ENCODE measurements around the gene SYAP1. TPM values are rescaled to one million over a fixed set of nuclear protein-coding genes. Genes with fewer than 3 reads are reported as not detected.

The SYAP1 gene
- total and polyA plus RNA-seq, 2 of the 8 experiments (the other 6 are each of a cell fraction or from before 2014, with no cell fraction given): 2.9 to 20.3 TPM

DNA sequence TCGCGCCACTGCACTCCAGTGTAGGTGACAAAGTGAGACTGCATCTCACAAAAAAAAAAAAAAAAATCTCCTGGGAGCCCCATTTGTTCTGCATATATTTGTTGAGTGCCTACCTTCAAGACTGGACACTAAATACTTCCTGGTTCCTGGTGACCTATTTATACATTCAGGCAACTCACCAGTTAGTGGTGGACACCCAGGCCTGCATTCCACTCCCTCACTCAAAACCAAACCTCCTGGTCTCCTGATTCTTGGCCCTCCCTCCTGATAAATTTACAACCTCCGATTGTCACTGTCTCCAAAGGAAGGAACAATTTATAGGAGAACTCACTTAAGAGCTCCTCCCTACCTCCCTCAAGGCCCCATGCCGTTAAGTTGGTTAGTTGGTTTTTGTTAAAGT, 3.1 kb downstream of the SYAP1 start:
- Histone ChIP-seq H3K36me3 (ENCODE audit: control insufficient read depth in 2 of 4, insufficient read depth in 4 of 4, low read length in 3 of 4) (no peaks in the 10 kb centered on the region), H3K14ac (ENCODE audit: insufficient read length) (no peak overlapping the region), H2BK20ac (ENCODE audit: low read length) (no peak overlapping the region), H3K27ac (ENCODE audit: low read depth, low read length) (no peak overlapping the region), H3K9ac (replicated peaks in 1 of 4; ENCODE audit: extremely low read depth in 1 of 4, low read depth in 3 of 4, low read length in 3 of 4) (no peak overlapping the region), H3K4me2 (ENCODE audit: insufficient read depth in 1 of 2, low read depth in 2 of 2, low read length in 2 of 2) (no peak overlapping the region), H3K27me3 (replicated peaks in 1 of 4; ENCODE audit: control insufficient read depth in 3 of 4, extremely low read depth in 1 of 4, insufficient read depth in 3 of 4, low read length in 3 of 4) (no peaks in the 10 kb centered on the region), H4K8ac (ENCODE audit: extremely low read depth, insufficient read depth, low read length) (no peak overlapping the region), H2AK5ac (ENCODE audit: low read depth, low read length) (no peak overlapping the region), H4K20me1 (replicated peaks in 1 of 2; ENCODE audit: control insufficient read depth in 1 of 2, insufficient read depth in 2 of 2, low read length in 2 of 2) (peaks cover 2 to 3% of the 10 kb centered on the region in 2 experiments), H2BK5ac (ENCODE audit: low read depth, low read length) (no peak overlapping the region), H2BK15ac (ENCODE audit: low read length) (no peak overlapping the region), H3K23me2 (ENCODE audit: low read depth, low read length) (peaks cover 5% of the 10 kb centered on the region; the same call in 1 of the 2 replicates), H4K5ac (ENCODE audit: insufficient read length, low read depth, low read length) (no peak overlapping the region), H3K79me1 (ENCODE audit: low read depth, low read length) (peaks cover 3% of the 10 kb centered on the region; the same call in 1 of the 2 replicates), H3K4ac (replicated peaks; ENCODE audit: insufficient read length, low read depth, low read length) (no peak overlapping the region), H2BK120ac (replicated peaks; ENCODE audit: low read depth, low read length) (no peak overlapping the region), H3K79me2 (ENCODE audit: control insufficient read depth in 1 of 2, insufficient read depth in 2 of 2, low read length in 2 of 2) (peaks cover 6 to 66% of the 10 kb centered on the region in 2 experiments; a peak in 3 of 4 replicates), H3K4me3 (ENCODE audit: extremely low read depth in 1 of 4, insufficient read depth in 2 of 4, low read depth in 3 of 4, low read length in 4 of 4) (no peak overlapping the region), H2AFZ (ENCODE audit: low read length) (no peak overlapping the region), H3K56ac (replicated peaks; ENCODE audit: insufficient read length, low read depth, low read length) (no peak overlapping the region), H3K4me1 (replicated peaks in 1 of 4; ENCODE audit: control insufficient read depth in 3 of 4, insufficient read depth in 4 of 4, low read length in 3 of 4) (no peaks in the 10 kb centered on the region), H4K91ac (replicated peaks; ENCODE audit: insufficient read length, low read length) (no peak overlapping the region), H3K23ac (ENCODE audit: insufficient read length) (no peak overlapping the region), H3K9me3 (ENCODE audit: insufficient read depth in 2 of 2, low read depth in 1 of 2, low read length in 1 of 2) (no peaks in the 10 kb centered on the region), H2BK12ac (ENCODE audit: low read depth, low read length) (no peak overlapping the region), H3K18ac (ENCODE audit: extremely low read depth, low read length) (no peak overlapping the region)
- FAIRE-seq: no peak
- no peak for DNase-seq (ENCODE audit: low read depth in 1 of 2, low spot score in 2 of 2)
- 98% methylated on average over 4 of the region's 4 CpGs; no CpG with 5 or more reads in 1 of the 2 experiments for WGBS, 2 experiments (ENCODE audit: extremely low coverage in 1 of 2, insufficient coverage in 1 of 2, insufficient read length in 1 of 2, insufficient replicate concordance in 2 of 2, low coverage in 1 of 2, low lambda C conversion rate in 2 of 2, missing lambda C conversion rate in 1 of 2)
- ChIA-PET CTCF (ENCODE audit: partially characterized antibody) (interaction anchor here (0.6 to 0.9 kb wide), 2 partner anchors 47 to 327 kb away, joined by 3 read pairs; no protein-coding TSS in a partner anchor), POLR2A (ENCODE audit: partially characterized antibody) (interaction anchor here (0.5 to 1.5 kb wide), 4 partner anchors 9 to 145 kb away, joined by 3 read pairs; no protein-coding TSS in a partner anchor)
- TF ChIP-seq SUZ12 (IDR thresholded peaks at IDR 0.05; ENCODE audit: low read length): no peak
- no peak for TF ChIP-seq TEAD4 (IDR thresholded peaks at IDR 0.05; ENCODE audit: low read depth, low read length)
